Right atrium auricular region (tissue), 2 donors: ENCODE results near the gene CARD11. TPM values are rescaled to one million over a fixed set of nuclear protein-coding genes. Genes with fewer than 3 reads are reported as not detected.

Experiments
- DNase-seq: peaks from one replicate; pipeline ENCODE4 v3.0.0-alpha.2; 2019; ENCODE audit warnings: low spot score
- H3K27ac ChIP-seq, 2 donors: fragments of 200-600 bp; sonication (generic); 1 replicate in 1 of 2; 2 replicates in 1 of 2; pipeline ENCODE4 v1.5.1; 2016 to 2019
- H3K27me3 ChIP-seq, 2 donors: fragments of 200-600 bp; sonication (generic); one replicate each; pipeline versions ENCODE4 v1.5.1 to v1.6.0; 2017 to 2019
- H3K36me3 ChIP-seq: fragments of 200-600 bp; sonication (generic); one replicate; pipeline ENCODE4 v1.5.1; 2016
- H3K4me1 ChIP-seq, 2 donors: fragments of 200-600 bp; sonication (generic); one replicate each; pipeline versions ENCODE4 v1.5.1 to v1.6.0; 2017 to 2019
- H3K4me3 ChIP-seq, 2 donors: fragments of 200-600 bp; sonication (generic); 1 replicate in 1 of 2; 2 replicates in 1 of 2; pipeline ENCODE4 v1.5.1; 2017 to 2019; ENCODE audit warnings: mild to moderate bottlenecking in 1 of 2, moderate library complexity in 1 of 2
- H3K9me3 ChIP-seq, 2 donors: fragments of 200-600 bp; sonication (generic); one replicate each; pipeline ENCODE4 v1.5.1; 2019
- CTCF ChIP-seq, 2 donors: fragments of 200-600 bp; sonication (generic); IDR thresholded peaks; one replicate each; pipeline ENCODE4 v1.5.1; 2019; ENCODE audit warnings: antibody characterized with exemption in 2 of 2
- total RNA-seq, 2 donors: library from RNA; depleted of rRNA; stranded (reverse); fragments of >200 nt; gene quantifications; one replicate each; pipeline ENCODE4 v1.1.0, GENCODE V29; 2016

CARD11 gene
- total RNA-seq, 2 donors from 2014 or later, result 0.22 to 0.55 TPM

GRCh38 chr7:2950578-2950977 lies 93.1 kb downstream of the CARD11 start:
- Histone ChIP-seq H3K36me3 (no peaks in the 10 kb centered on the region), H3K27ac (no peak overlapping the region), H3K4me3 (no peak overlapping the region), H3K9me3 (peaks cover 0 to 11% of the 10 kb centered on the region in 2 donors), H3K27me3 (no peaks in the 10 kb centered on the region), H3K4me1 (no peaks in the 10 kb centered on the region)
- no peak for DNase-seq
- TF ChIP-seq CTCF (IDR thresholded peaks at IDR 0.05), result no peak

- no peaks in the 10 kb centered on the region for H3K4me1 ChIP-seq
- H3K27me3 ChIP-seq, result no peaks in the 10 kb centered on the region
- peaks cover 0 to 11% of the 10 kb centered on the region in 2 donors for H3K9me3 ChIP-seq
- H3K4me3 ChIP-seq, result no peak overlapping the region
- no peaks in the 10 kb centered on the region for H3K36me3 ChIP-seq
- DNase-seq, result no peak
- no peak for TF ChIP-seq CTCF (IDR thresholded peaks at IDR 0.05)
- no peak overlapping the region for H3K27ac ChIP-seq
Measured at GRCh38 chr7:2948749-2949148, 94.9 kb downstream of the CARD11 start.

- no peaks in the 10 kb centered on the region for H3K4me1 ChIP-seq
- H3K27me3 ChIP-seq, result no peaks in the 10 kb centered on the region
- H3K4me3 ChIP-seq, result no peak overlapping the region
- peaks cover 0 to 11% of the 10 kb centered on the region in 2 donors for H3K9me3 ChIP-seq
- DNase-seq, result no peak
- TF ChIP-seq CTCF (IDR thresholded peaks at IDR 0.05), result no peak
- no peaks in the 10 kb centered on the region for H3K36me3 ChIP-seq
- H3K27ac ChIP-seq, result no peak overlapping the region
Measured at GRCh38 chr7:2947058-2947780, 96.4 kb downstream of the CARD11 start.

- Histone ChIP-seq H3K4me1 (no peaks in the 10 kb centered on the region), H3K27me3 (no peaks in the 10 kb centered on the region), H3K27ac (no peak overlapping the region), H3K4me3 (no peak overlapping the region), H3K9me3 (peaks cover 0 to 11% of the 10 kb centered on the region in 2 donors), H3K36me3 (no peaks in the 10 kb centered on the region)
- no peak for DNase-seq
- TF ChIP-seq CTCF (IDR thresholded peaks at IDR 0.05), result no peak
Measured at GRCh38 chr7:2945171-2945570, 98.5 kb downstream of the CARD11 start.

- TF ChIP-seq CTCF (IDR thresholded peaks at IDR 0.05), result no peak
- H3K9me3 ChIP-seq, result peaks cover 0 to 10% of the 10 kb centered on the region in 2 donors
- H3K4me3 ChIP-seq, result no peak overlapping the region
- no peak overlapping the region for H3K27ac ChIP-seq
- no peaks in the 10 kb centered on the region for H3K27me3 ChIP-seq
- DNase-seq, result no peak
- H3K4me1 ChIP-seq, result no peaks in the 10 kb centered on the region
- H3K36me3 ChIP-seq, result no peaks in the 10 kb centered on the region
Measured at GRCh38 chr7:2944739-2945138, 98.9 kb downstream of the CARD11 start.
